Measurements from ENCODE around the gene KRTAP12-2.
"Not testable (repeated sequence)": the region's sequence is repeated elsewhere in the genome, so short reads cannot be mapped to it uniquely, and the experiment has no call there.

The KRTAP12-2 gene

DNA sequence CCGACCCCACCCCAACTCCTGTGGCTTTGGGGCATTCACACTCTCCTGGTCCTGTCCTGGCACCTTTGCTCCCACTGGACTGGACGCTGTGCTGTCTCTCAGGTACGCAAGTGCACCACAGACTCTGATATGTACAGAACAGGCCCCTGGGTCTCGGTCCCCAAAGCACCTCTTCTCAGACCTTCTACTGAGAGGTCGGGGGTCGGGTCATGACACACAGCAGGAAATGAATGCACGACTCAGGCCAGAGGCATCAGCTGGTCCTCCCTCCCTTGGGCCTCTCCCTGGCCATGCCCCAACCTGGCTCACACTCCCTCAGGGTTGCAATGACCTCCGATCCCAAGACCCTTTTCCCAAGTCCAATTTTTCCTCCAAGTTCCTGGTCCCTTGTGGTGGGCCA lies 28.5 kb upstream of the KRTAP12-2 start:
- no peak overlapping the region for H3K4me3 ChIP-seq (ENCODE audit: low read depth, low read length)
- TF ChIP-seq, protein P1, sequence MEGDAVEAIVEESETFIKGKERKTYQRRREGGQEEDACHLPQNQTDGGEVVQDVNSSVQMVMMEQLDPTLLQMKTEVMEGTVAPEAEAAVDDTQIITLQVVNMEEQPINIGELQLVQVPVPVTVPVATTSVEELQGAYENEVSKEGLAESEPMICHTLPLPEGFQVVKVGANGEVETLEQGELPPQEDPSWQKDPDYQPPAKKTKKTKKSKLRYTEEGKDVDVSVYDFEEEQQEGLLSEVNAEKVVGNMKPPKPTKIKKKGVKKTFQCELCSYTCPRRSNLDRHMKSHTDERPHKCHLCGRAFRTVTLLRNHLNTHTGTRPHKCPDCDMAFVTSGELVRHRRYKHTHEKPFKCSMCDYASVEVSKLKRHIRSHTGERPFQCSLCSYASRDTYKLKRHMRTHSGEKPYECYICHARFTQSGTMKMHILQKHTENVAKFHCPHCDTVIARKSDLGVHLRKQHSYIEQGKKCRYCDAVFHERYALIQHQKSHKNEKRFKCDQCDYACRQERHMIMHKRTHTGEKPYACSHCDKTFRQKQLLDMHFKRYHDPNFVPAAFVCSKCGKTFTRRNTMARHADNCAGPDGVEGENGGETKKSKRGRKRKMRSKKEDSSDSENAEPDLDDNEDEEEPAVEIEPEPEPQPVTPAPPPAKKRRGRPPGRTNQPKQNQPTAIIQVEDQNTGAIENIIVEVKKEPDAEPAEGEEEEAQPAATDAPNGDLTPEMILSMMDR (IDR thresholded peaks at IDR 0.05; ENCODE audit: low read depth, low read length): no peak

DNA sequence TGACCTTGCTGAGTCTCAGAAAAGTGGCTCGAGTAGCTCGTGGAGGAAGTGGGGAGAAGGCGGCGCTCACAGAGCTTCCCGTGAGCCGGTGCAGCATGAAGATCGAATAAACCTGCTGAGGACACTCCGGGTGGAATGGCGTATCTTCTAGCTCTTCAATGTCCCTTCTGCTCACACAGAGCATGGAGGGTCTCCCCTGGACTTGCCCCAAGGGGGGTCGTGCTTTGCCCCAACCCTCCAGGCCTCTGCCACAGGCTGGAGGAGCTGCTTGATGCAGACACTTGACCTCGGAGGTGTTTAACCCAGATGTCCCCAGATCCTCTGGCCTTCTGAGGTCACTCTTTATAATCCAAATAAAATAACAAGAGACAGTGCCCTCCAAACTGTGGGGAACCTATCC lies 28.0 kb upstream of the KRTAP12-2 start:
- TF ChIP-seq, protein P1 (IDR thresholded peaks at IDR 0.05; ENCODE audit: low read depth, low read length): no peak
- H3K4me3 ChIP-seq (ENCODE audit: low read depth, low read length): no peak overlapping the region

DNA sequence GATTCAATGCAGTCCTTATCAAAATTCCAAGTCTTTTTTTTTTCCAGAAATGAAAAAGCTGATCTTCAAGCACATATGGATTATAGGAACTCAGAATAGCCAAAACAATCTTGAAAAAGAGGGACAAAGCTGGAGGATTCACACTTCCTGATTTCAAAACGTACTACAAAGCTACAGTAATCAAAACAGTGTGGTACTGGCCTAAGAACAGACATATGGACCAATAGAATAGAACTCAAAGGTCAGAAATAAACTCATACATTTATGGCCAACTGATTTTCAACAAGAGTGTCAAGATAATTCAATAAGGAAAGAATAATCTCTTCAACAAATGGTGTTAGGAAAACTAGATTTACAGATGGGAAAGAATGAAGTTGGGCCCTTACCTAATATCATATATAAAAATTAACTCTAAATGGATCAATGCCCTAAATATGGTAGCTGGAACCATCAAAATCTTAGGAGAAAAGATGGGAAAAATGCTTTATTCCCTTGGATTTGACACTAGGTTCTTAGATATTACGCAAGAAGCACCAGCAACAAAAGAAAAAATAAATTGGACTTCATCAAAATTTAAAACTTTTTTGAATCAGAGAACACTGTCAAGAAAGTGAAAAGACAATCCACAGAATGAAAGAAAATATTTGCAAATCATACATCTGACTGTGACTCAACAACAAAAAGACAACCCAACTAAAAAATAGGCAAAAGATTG lies 26.2 kb upstream of the KRTAP12-2 start:
- no peak overlapping the region for H3K4me3 ChIP-seq (ENCODE audit: low read depth, low read length)
- TF ChIP-seq, protein P1 (IDR thresholded peaks at IDR 0.05; ENCODE audit: low read depth, low read length): no peak

DNA sequence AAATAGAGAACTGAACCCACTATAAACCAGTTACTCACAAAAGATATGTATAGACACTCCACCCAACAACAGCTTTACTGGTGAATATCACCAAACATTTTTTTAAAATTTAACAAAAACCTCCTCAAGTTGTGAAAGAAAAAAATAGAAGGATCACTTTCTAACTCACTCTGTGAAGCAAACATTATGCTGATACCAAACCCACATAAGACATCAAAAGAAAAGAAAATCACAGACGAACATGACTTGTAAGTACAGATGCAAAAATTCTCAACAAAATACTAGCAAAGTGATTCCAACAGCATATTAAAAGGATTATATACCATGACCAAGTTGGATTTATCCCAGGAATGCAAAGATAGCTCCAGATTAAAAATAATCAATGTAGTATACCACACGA lies 25.0 kb upstream of the KRTAP12-2 start:
- TF ChIP-seq, protein P1 (IDR thresholded peaks at IDR 0.05; ENCODE audit: low read depth, low read length): no peak
- no peak overlapping the region for H3K4me3 ChIP-seq (ENCODE audit: low read depth, low read length)

DNA sequence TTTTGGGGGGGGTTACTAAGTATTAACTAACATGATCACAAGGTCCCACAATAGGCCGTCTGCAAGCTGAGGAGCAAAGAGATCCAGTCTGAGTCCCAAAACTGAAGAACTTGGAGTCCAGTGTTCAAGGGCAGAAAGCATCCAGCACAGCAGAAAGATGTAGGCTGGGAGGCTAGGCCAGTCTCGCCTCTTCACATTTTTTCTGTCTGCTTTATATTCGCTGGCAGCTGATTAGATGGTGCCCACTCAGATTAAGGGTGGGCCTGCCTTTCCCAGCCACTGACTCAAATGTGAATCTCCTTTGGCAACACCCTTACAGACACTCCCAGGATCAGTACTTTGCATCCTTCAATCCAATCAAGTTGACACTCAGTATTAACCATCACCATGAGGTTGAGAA lies 23.0 kb upstream of the KRTAP12-2 start:
- H3K4me3 ChIP-seq (ENCODE audit: low read depth, low read length): not testable (repeated sequence)

DNA sequence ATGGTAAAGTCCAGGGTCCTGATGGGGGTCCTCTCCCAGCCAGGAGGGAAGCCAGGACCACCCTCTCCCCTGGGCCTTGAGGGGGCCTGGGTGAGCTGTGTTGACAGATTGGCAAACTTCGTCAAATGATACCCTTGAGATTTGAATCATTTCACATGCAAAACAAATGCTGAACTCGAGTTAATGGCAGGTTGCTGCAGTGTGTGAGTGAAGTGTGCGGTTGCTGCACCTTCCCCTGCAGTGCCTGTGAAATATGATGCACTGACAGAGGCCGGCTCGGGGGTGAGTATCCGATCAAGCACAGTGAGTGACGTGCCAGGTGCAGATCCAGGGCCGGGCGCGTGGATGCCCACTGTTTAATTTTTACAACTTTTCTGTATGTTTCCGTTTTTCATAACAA lies 20.9 kb upstream of the KRTAP12-2 start:
- TF ChIP-seq, protein P1 (IDR thresholded peaks at IDR 0.05; ENCODE audit: low read depth, low read length): no peak
- H3K4me3 ChIP-seq (ENCODE audit: low read depth, low read length): no peak overlapping the region

DNA sequence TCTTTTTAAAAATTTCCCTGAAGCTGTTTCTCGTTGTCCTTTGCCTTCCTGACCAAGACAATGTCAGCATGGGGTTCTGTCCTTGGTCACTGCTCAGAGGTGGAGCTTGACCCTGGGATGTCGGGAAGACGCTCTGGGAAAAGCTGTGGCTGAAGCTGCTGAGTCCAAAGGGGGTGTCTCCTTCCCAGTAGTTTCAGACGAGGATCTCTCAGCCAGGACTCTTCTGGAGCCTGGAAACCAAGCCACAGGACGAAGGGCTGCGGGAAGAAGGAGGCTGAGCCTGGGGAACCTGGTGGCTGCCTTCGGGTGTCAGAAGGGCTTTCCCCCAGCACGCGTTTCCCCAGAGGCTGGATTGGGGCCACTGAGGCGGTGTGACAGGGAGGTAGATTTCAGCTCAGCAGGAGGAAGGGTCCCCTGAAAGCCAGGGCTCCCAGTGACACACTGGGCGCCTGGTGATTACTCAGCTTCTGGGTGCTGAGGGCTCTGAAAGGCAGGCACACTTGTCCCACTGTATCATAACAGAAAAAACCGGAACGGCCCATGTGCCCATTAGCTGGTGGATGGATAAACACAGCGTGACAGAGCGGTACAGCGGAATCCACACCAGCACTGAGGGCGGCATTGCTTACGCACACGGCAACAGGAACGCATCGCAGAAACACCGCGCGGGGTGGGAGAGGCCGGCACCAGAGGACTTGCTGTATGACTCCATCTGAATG lies 20.3 kb upstream of the KRTAP12-2 start:
- H3K4me3 ChIP-seq (ENCODE audit: low read depth, low read length): no peak overlapping the region
- TF ChIP-seq, protein P1 (IDR thresholded peaks at IDR 0.05; ENCODE audit: low read depth, low read length): no peak

Measured in WI38 (cell line).